Loucy (cell line): ENCODE results near the gene SCART1.

Experiments used
- CTCF ChIP-seq: fragments of 200-600 bp; sonication (generic); conservative IDR thresholded peaks from 2 replicates; pipeline ENCODE4 v1.5.1; 2014; ENCODE audit warnings: mild to moderate bottlenecking, antibody characterized with exemption, low read length
- EZH2phosphoT487 ChIP-seq: fragments of 200-600 bp; IDR thresholded peaks from 2 replicates; pipeline ENCODE4 v1.6.1; 2018; ENCODE audit warnings: antibody characterized with exemption, mild to moderate bottlenecking, moderate library complexity, borderline replicate concordance

- TF ChIP-seq CTCF (no peak), EZH2phosphoT487 (no peak)
Observed at GRCh38 chr10:133484818-133485217, 31.1 kb downstream of the SCART1 start.
